IMR-90 (cell line): Measurements from ENCODE around the gene WDR27. TPM values are rescaled to one million over a fixed set of nuclear protein-coding genes. Genes with fewer than 3 reads are reported as not detected.

Experiments
- ATAC-seq: fragments of 200-7000 bp; cut with Tn5 transposase; 2 replicates; pipeline ENCODE4 v1.9.1; 2020; ENCODE audit warnings: low read depth, mild to moderate bottlenecking, moderate library complexity
- BruUV-seq: library from RNA; stranded (reverse); fragments of 400-500 nt; replicated peaks from 2 replicates; lab custom pipeline; 2021; lab: Mats Ljungman, UMichigan
- CTCF ChIA-PET: fragments of 300-600 bp; formaldehyde crosslinking; extraction: SDS; loops from one replicate; lab custom pipeline; 2021; ENCODE audit warnings: antibody characterized with exemption; lab: Yijun Ruan, JAX
- POLR2A ChIA-PET: fragments of 300-600 bp; sonication (Branson Sonifier 250); formaldehyde crosslinking; loops from one replicate; lab custom pipeline; 2022; ENCODE audit warnings: antibody characterized with exemption; ENCODE audit not compliant: unreplicated experiment; lab: Charles Lee
- DNase-seq: peaks from one replicate; pipeline ENCODE4 v3.0.0; 2013
- H2AFZ ChIP-seq: replicated peaks from 2 replicates; pipeline ENCODE3; 2013; ENCODE audit warnings: low read length, mild to moderate bottlenecking; ENCODE audit not compliant: poor library complexity
- H2AK5ac ChIP-seq: 2 replicates; pipeline ENCODE4 v1.6.1; 2013; ENCODE audit warnings: low read depth, low read length, inconsistent platforms
- H2AK9ac ChIP-seq: replicated peaks from 2 replicates; pipeline ENCODE3; 2013; ENCODE audit warnings: mild to moderate bottlenecking, low read depth, low read length, moderate library complexity; ENCODE audit not compliant: poor library complexity
- H2BK120ac ChIP-seq: 2 replicates; pipeline ENCODE4 v1.6.1; 2013; ENCODE audit warnings: low read depth, low read length, inconsistent platforms
- H2BK15ac ChIP-seq: 3 replicates; pipeline ENCODE4 v1.6.1; 2013; ENCODE audit warnings: low read depth, low read length, inconsistent platforms
- H2BK20ac ChIP-seq: 2 replicates; pipeline ENCODE4 v1.6.1; 2013; ENCODE audit warnings: low read depth, mild to moderate bottlenecking, inconsistent platforms, low read length, moderate library complexity
- H2BK5ac ChIP-seq: 2 replicates; pipeline ENCODE4 v1.6.1; 2013; ENCODE audit warnings: mild to moderate bottlenecking, low read depth, low read length, inconsistent platforms; ENCODE audit not compliant: poor library complexity, severe bottlenecking
- H3K14ac ChIP-seq: replicated peaks from 2 replicates; pipeline ENCODE4 v1.6.1; 2013; ENCODE audit warnings: low read depth, low read length, inconsistent platforms
- H3K18ac ChIP-seq: 2 replicates; pipeline ENCODE4 v1.6.1; 2013; ENCODE audit warnings: low read depth, low read length, control low read depth
- H3K23ac ChIP-seq: 2 replicates; pipeline ENCODE4 v1.6.1; 2013; ENCODE audit warnings: low read depth, low read length, inconsistent platforms
- H3K27ac ChIP-seq: 2 replicates; pipeline ENCODE4 v1.5.1; 2013; ENCODE audit warnings: mild to moderate bottlenecking, control low read depth, low read length; ENCODE audit not compliant: insufficient read depth
- H3K27me3 ChIP-seq: 2 replicates; pipeline ENCODE4 v1.6.1; 2013; ENCODE audit warnings: low read length; ENCODE audit not compliant: control insufficient read depth, insufficient read depth
- H3K36me3 ChIP-seq: 2 replicates; pipeline ENCODE4 v1.6.1; 2013; ENCODE audit warnings: low read length, mixed read lengths; ENCODE audit not compliant: control insufficient read depth, insufficient read depth
- H3K4ac ChIP-seq: 2 replicates; pipeline ENCODE4 v1.6.1; 2013; ENCODE audit warnings: low read depth, low read length, inconsistent platforms
- H3K4me1 ChIP-seq: 2 replicates; pipeline ENCODE4 v1.6.1; 2013; ENCODE audit warnings: low read length, mixed read lengths; ENCODE audit not compliant: control insufficient read depth, insufficient read depth
- H3K4me2 ChIP-seq: 2 replicates; pipeline ENCODE4 v1.6.1; 2013; ENCODE audit warnings: low read depth, mild to moderate bottlenecking, control low read depth, low read length, moderate library complexity
- H3K4me3 ChIP-seq: 2 replicates; pipeline ENCODE4 v1.5.1; 2013; ENCODE audit warnings: low read depth, mild to moderate bottlenecking, control low read depth, low read length, moderate library complexity; ENCODE audit not compliant: insufficient read depth
- H3K56ac ChIP-seq: 2 replicates; pipeline ENCODE4 v1.6.1; 2013; ENCODE audit warnings: low read length, inconsistent platforms; ENCODE audit not compliant: insufficient read depth; ENCODE audit errors: extremely low read depth
- H3K79me1 ChIP-seq, 2 experiments: 2 replicates each; pipeline ENCODE4 v1.6.1; 2013; ENCODE audit warnings: low read length in 2 of 2, inconsistent platforms in 1 of 2, low read depth in 1 of 2
- H3K9ac ChIP-seq: 2 replicates; pipeline ENCODE4 v1.6.1; 2013; ENCODE audit warnings: low read depth, low read length, control low read depth
- H3K9me1 ChIP-seq: 2 replicates; pipeline ENCODE4 v1.6.1; 2013; ENCODE audit warnings: low read length, inconsistent platforms; ENCODE audit not compliant: insufficient read depth
- H3K9me3 ChIP-seq: 2 replicates; pipeline ENCODE4 v1.6.1; 2013; ENCODE audit warnings: low read length; ENCODE audit not compliant: control insufficient read depth, insufficient read depth
- H4K20me1 ChIP-seq: 2 replicates; pipeline ENCODE4 v1.6.1; 2013; ENCODE audit warnings: low read length, inconsistent platforms; ENCODE audit not compliant: insufficient read depth
- H4K5ac ChIP-seq: 2 replicates; pipeline ENCODE4 v1.6.1; 2013; ENCODE audit warnings: mild to moderate bottlenecking, low read depth, low read length, control low read depth
- H4K8ac ChIP-seq, 2 experiments: 2 replicates each; pipeline ENCODE4 v1.6.1; 2013; ENCODE audit warnings: low read depth in 2 of 2, low read length in 2 of 2, control low read depth in 1 of 2, inconsistent platforms in 1 of 2
- H4K91ac ChIP-seq: 2 replicates; pipeline ENCODE4 v1.6.1; 2013; ENCODE audit warnings: low read depth, low read length, inconsistent platforms; ENCODE audit not compliant: insufficient read depth
- CEBPB ChIP-seq: IDR thresholded peaks from 2 replicates; pipeline ENCODE4 v1.6.1; 2012; ENCODE audit warnings: low read depth, low read length, improper control_type of control experiment
- CHD1 ChIP-seq: IDR thresholded peaks from 2 replicates; pipeline ENCODE4 v1.6.1; 2012; ENCODE audit warnings: low read depth, low read length, improper control_type of control experiment
- FOS ChIP-seq: fragments of 150-350 bp; IDR thresholded peaks from 2 replicates; pipeline ENCODE4 v1.6.1; 2016; ENCODE audit warnings: low read depth, low read length
- MXI1 ChIP-seq: IDR thresholded peaks from 2 replicates; pipeline ENCODE4 v1.6.1; 2012; ENCODE audit warnings: low read depth, mild to moderate bottlenecking, low read length, moderate library complexity, borderline replicate concordance
- NFE2L2 ChIP-seq: fragments of 150-350 bp; IDR thresholded peaks from 2 replicates; pipeline ENCODE4 v1.6.1; 2016; ENCODE audit warnings: low read depth, mild to moderate bottlenecking, low read length
- POLR2A ChIP-seq: IDR thresholded peaks from 2 replicates; pipeline ENCODE4 v1.6.1; 2012; ENCODE audit warnings: mild to moderate bottlenecking, low read depth, low read length
- RAD21 ChIP-seq: IDR thresholded peaks from 2 replicates; pipeline ENCODE4 v1.6.1; 2012; ENCODE audit warnings: low read length, improper control_type of control experiment
- RCOR1 ChIP-seq: IDR thresholded peaks from 2 replicates; pipeline ENCODE4 v1.6.1; 2012; ENCODE audit warnings: mild to moderate bottlenecking, low read length, improper control_type of control experiment; ENCODE audit not compliant: insufficient replicate concordance
- RFX5 ChIP-seq: IDR thresholded peaks from 2 replicates; pipeline ENCODE4 v1.8.0; 2012; ENCODE audit warnings: low read depth, mild to moderate bottlenecking, low read length, moderate library complexity
- WGBS, 2 experiments: methylation state at CpG; one replicate each; pipeline versions ENCODE4 v1.1.5 to v1.1.7; 2013; ENCODE audit warnings: missing lambda C conversion rate in 2 of 2; ENCODE audit not compliant: insufficient read length in 1 of 2; ENCODE audit errors: extremely low coverage in 2 of 2; 5-methylcytosine and 5-hydroxymethylcytosine counted together
- dilution Hi-C: fragments of 300-500 bp; cut with HindIII; formaldehyde crosslinking; loops from one replicate; pipeline ENCODE4 v1.14.3; 2018; ENCODE audit warnings: low sequenced_read_pairs; ENCODE audit not compliant: unreplicated experiment
- in situ Hi-C: fragments of 300-500 bp; cut with MboI; formaldehyde crosslinking; loops from 3 replicates; pipeline ENCODE4 v1.14.3; 2019; ENCODE audit warnings: low sequenced_read_pairs, inconsistent platforms, mixed read lengths
- intact Hi-C: fragments of 100-400 bp; cut with micrococcal nuclease; formaldehyde crosslinking; loops from 2 replicates; pipeline ENCODE4 v1.10.0; 2022
- polyA plus RNA-seq, 3 experiments: library from polyadenylated mRNA; depleted of rRNA; stranded (reverse); fragments of >200 nt; gene quantifications; 2 replicates each; pipeline ENCODE4 v1.2.3, GENCODE V29; 2012; ENCODE audit warnings: low replicate concordance in 1 of 3
- total RNA-seq: library from RNA; depleted of rRNA; stranded (reverse); fragments of >200 nt; gene quantifications from 2 replicates; pipeline ENCODE4 v1.2.3, GENCODE V29; 2012
- TF ChIP-seq, protein P1 (sequence below): fragments of 150-350 bp; IDR thresholded peaks from 2 replicates; pipeline ENCODE4 v1.6.1; 2017; ENCODE audit warnings: mild to moderate bottlenecking, antibody characterized with exemption, low read length, low read depth
- TF ChIP-seq, protein P2 (sequence below): conservative IDR thresholded peaks from 2 replicates; pipeline ENCODE4 v1.5.1; 2012; ENCODE audit warnings: mild to moderate bottlenecking, low read depth, low read length, improper control_type of control experiment

WDR27 gene
- total and polyA plus RNA-seq, 2 of the 4 experiments (the other 2 are of a cell fraction): 7.0 to 18.5 TPM

DNA sequence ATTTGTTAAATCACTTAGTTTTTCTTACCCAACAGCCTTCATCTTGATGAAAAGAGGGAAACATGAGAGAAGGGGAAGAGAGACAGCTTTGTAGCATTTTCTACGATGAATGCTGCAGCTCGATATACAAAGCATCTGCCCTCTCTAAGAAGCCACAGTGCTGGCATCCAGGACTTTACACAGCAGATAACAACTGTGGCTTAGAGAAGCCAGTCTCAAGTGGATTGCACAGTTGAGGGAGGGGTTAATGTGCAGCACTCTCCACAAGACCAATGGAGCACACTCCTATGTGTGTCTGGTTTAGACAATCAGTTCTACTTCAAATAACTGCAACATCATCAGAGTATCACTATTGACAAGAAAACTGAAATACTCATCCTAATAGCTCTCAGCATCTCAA, 5.9 kb upstream of the WDR27 start:
- H3K4me2 ChIP-seq: no peak overlapping the region
- H3K18ac ChIP-seq: no peak overlapping the region
- H2AK9ac ChIP-seq: no peak overlapping the region
- no peak overlapping the region for H2AFZ ChIP-seq
- peak overlapping the region; percentile 12; the same call in 1 of the 2 replicates for H4K5ac ChIP-seq
- no peak overlapping the region for H3K14ac ChIP-seq
- no peaks in the 10 kb centered on the region for H3K9me3 ChIP-seq
- dilution Hi-C loops (no loop called here), in situ Hi-C loops (no loop called here), intact Hi-C loops (no loop called here)
- peaks cover 8 to 20% of the 10 kb centered on the region in 2 experiments for H3K79me1 ChIP-seq
- H3K4ac ChIP-seq: no peak overlapping the region
- H3K4me3 ChIP-seq: no peak overlapping the region
- 0 out of 2 replicates have a peak, but pooled peaks cover 5% of the 10 kb centered on the region for H3K9me1 ChIP-seq
- no peak overlapping the region for H2BK120ac ChIP-seq
- no peak overlapping the region for H3K23ac ChIP-seq
- H3K27ac ChIP-seq: no peak overlapping the region
- H2BK20ac ChIP-seq: no peak overlapping the region
- ChIA-PET CTCF (no interaction called here), POLR2A (no interaction called here)
- H2BK5ac ChIP-seq: no peak overlapping the region
- H3K36me3 ChIP-seq: peaks cover 26% of the 10 kb centered on the region
- peaks cover 5% of the 10 kb centered on the region; the same call in 1 of the 2 replicates for H4K20me1 ChIP-seq
- no peak for DNase-seq
- no peak overlapping the region for H3K56ac ChIP-seq
- no CpG with 5 or more reads among the region's 2 CpGs for WGBS, 2 experiments
- TF ChIP-seq, protein P1, sequence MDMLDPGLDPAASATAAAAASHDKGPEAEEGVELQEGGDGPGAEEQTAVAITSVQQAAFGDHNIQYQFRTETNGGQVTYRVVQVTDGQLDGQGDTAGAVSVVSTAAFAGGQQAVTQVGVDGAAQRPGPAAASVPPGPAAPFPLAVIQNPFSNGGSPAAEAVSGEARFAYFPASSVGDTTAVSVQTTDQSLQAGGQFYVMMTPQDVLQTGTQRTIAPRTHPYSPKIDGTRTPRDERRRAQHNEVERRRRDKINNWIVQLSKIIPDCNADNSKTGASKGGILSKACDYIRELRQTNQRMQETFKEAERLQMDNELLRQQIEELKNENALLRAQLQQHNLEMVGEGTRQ: no peak
- TF ChIP-seq RCOR1: no peak
- TF ChIP-seq FOS: no peak
- TF ChIP-seq POLR2A: no peak
- TF ChIP-seq, protein P2, sequence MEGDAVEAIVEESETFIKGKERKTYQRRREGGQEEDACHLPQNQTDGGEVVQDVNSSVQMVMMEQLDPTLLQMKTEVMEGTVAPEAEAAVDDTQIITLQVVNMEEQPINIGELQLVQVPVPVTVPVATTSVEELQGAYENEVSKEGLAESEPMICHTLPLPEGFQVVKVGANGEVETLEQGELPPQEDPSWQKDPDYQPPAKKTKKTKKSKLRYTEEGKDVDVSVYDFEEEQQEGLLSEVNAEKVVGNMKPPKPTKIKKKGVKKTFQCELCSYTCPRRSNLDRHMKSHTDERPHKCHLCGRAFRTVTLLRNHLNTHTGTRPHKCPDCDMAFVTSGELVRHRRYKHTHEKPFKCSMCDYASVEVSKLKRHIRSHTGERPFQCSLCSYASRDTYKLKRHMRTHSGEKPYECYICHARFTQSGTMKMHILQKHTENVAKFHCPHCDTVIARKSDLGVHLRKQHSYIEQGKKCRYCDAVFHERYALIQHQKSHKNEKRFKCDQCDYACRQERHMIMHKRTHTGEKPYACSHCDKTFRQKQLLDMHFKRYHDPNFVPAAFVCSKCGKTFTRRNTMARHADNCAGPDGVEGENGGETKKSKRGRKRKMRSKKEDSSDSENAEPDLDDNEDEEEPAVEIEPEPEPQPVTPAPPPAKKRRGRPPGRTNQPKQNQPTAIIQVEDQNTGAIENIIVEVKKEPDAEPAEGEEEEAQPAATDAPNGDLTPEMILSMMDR: no peak
- TF ChIP-seq RFX5: no peak
- TF ChIP-seq RAD21: no peak
- no peak for TF ChIP-seq MXI1
- no peak for TF ChIP-seq CHD1
- no peak for TF ChIP-seq CEBPB
- no peak for TF ChIP-seq NFE2L2
- ATAC-seq: no peak
- no peaks in the 10 kb centered on the region for H3K4me1 ChIP-seq
- no peaks in the 10 kb centered on the region for H3K27me3 ChIP-seq
- no peak overlapping the region for H2AK5ac ChIP-seq
- H4K8ac ChIP-seq: no peak overlapping the region
- H3K9ac ChIP-seq: no peak overlapping the region
- no peak overlapping the region for H2BK15ac ChIP-seq
- H4K91ac ChIP-seq: no peak overlapping the region
- no TSS peak for BruUV-seq
